ENCODE results near the gene AGAP1. TPM values are rescaled to one million over a fixed set of nuclear protein-coding genes. Genes with fewer than 3 reads are reported as not detected.

Gene AGAP1
- total RNA-seq, 2 donors from 2014 or later: 16.1 to 40.1 TPM

DNA sequence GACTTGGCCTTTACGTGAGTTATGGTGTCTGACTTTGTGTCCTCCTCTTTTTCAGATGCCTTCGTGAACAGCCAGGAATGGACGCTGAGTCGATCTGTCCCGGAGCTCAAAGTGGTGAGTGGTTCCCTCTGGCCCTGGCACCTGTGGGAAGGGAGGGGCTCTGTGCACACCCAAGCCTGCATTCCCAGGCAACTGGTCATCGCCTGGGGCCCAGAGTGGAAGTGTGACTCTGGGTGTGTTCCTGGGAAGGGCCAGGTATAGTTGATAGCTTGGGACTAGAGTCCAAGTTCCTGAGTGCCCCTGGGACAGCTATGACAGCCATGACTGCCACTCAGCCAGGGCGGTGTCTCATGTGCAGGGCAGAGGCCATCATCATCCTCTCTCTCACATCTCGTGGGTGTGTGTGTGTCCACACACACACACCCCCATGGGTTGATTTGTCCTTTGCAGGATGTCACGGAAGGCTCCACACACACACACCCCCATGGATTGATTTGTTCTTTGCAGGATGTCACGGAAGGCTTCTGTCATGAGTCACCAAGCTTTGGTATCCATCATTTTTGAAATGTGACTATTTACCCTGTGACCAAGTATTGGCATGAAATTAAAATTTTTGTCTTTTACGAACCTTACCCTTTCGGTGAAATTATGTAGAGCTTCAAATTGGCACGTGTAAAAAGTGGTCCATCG is 215.4 kb downstream of the AGAP1 start:
- H3K4me3 ChIP-seq: no peak overlapping the region
- TF ChIP-seq POLR2AphosphoS5 (IDR thresholded peaks at IDR 0.05): no peak
- TF ChIP-seq CTCF (IDR thresholded peaks at IDR 0.05): no peak
- no peak for TF ChIP-seq POLR2A (IDR thresholded peaks at IDR 0.05)
- WGBS: 85% methylated on average over 14 of the region's 14 CpGs

GRCh38 chr2:235709969-235710879 is 216.4 kb downstream of the AGAP1 start:
- no peak for DNase-seq (ENCODE audit: low spot score)
- Histone ChIP-seq H3K27me3 (replicated peaks; ENCODE audit: insufficient read depth) (no peaks in the 10 kb centered on the region), H3K4me3 (no peak overlapping the region), H3K36me3 (no peaks in the 10 kb centered on the region), H3K4me1 (replicated peaks) (no peaks in the 10 kb centered on the region), H3K9me3 (no peaks in the 10 kb centered on the region), H3K27ac (no peak overlapping the region)
- 84% methylated on average over 27 of the region's 27 CpGs for WGBS
- intact Hi-C loops (cut with DNase I): no loop called here
- no peak for TF ChIP-seq POLR2A (IDR thresholded peaks at IDR 0.05)
- TF ChIP-seq CTCF (IDR thresholded peaks at IDR 0.05): no peak
- TF ChIP-seq POLR2AphosphoS5 (IDR thresholded peaks at IDR 0.05): no peak

More for the DNA sequence above, 215.4 kb downstream of the AGAP1 start:
- Histone ChIP-seq H3K27ac (no peak overlapping the region), H3K4me1 (replicated peaks) (no peaks in the 10 kb centered on the region), H3K27me3 (replicated peaks; ENCODE audit: insufficient read depth) (no peaks in the 10 kb centered on the region), H3K9me3 (no peaks in the 10 kb centered on the region), H3K36me3 (no peaks in the 10 kb centered on the region)
- DNase-seq (ENCODE audit: low spot score): no peak
- intact Hi-C loops (cut with DNase I): no loop called here

GRCh38 chr2:235710933-235711332 is 217.1 kb downstream of the AGAP1 start:
- Histone ChIP-seq H3K4me3 (no peak overlapping the region), H3K36me3 (no peaks in the 10 kb centered on the region), H3K27me3 (replicated peaks; ENCODE audit: insufficient read depth) (no peaks in the 10 kb centered on the region), H3K4me1 (replicated peaks) (no peaks in the 10 kb centered on the region), H3K9me3 (no peaks in the 10 kb centered on the region), H3K27ac (no peak overlapping the region)
- TF ChIP-seq POLR2AphosphoS5 (IDR thresholded peaks at IDR 0.05): no peak
- TF ChIP-seq POLR2A (IDR thresholded peaks at IDR 0.05): no peak
- no peak for TF ChIP-seq CTCF (IDR thresholded peaks at IDR 0.05)
- intact Hi-C loops (cut with DNase I): no loop called here
- DNase-seq (ENCODE audit: low spot score): no peak
- 96% methylated on average over 11 of the region's 11 CpGs for WGBS

DNA sequence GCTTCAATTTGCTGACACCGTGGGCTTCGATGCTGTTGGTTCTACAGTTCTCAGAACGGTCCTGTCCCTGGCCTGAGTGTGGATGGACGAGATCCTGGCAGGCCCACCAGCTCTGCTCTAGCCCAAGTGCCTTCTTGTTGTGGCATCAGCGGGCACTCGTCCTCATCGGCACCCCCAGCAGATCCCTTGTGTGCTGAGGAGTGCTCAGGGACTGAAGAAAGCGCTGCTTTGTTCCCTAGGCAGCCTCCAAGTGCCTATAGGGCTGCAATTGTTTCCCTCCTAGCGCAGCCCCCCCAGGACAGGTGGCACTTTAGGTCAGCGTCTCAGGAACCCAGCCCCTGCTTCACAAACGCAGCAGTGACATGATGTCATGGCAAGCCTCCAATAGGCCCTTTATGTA is 217.7 kb downstream of the AGAP1 start:
- Histone ChIP-seq H3K4me1 (replicated peaks) (no peaks in the 10 kb centered on the region), H3K27ac (no peak overlapping the region), H3K36me3 (no peaks in the 10 kb centered on the region), H3K4me3 (no peak overlapping the region), H3K27me3 (replicated peaks; ENCODE audit: insufficient read depth) (no peaks in the 10 kb centered on the region), H3K9me3 (no peaks in the 10 kb centered on the region)
- TF ChIP-seq POLR2A (IDR thresholded peaks at IDR 0.05) (no peak), POLR2AphosphoS5 (IDR thresholded peaks at IDR 0.05) (no peak), CTCF (IDR thresholded peaks at IDR 0.05) (no peak)
- intact Hi-C loops (cut with DNase I): no loop called here
- no peak for DNase-seq (ENCODE audit: low spot score)
- WGBS: 75% methylated on average over 11 of the region's 11 CpGs
